Common myeloid progenitor, CD34-positive (primary cell): Measurements from ENCODE around the gene SAMD11.

Experiments
- CTCF ChIA-PET: fragments of 350-600 bp; sonication (Branson Sonifier 250); formaldehyde crosslinking; loops from one replicate; lab custom pipeline; 2021; ENCODE audit warnings: antibody characterized with exemption; lab: Charles Lee
- POLR2A ChIA-PET: fragments of 350-600 bp; sonication (Branson Sonifier 250); formaldehyde crosslinking; loops from one replicate; lab custom pipeline; 2021; ENCODE audit warnings: antibody characterized with exemption; lab: Charles Lee
- DNase-seq, 3 donors: peaks; one replicate each; pipeline versions ENCODE4 v3.0.0 to v3.0.0-alpha.2; 2013
- H3K27ac ChIP-seq, 2 experiments: 1 replicate in 1 of 2; 2 replicates in 1 of 2; pipeline ENCODE4 v1.7.0; 2013; ENCODE audit warnings: inconsistent platforms in 2 of 2, low read length in 2 of 2, mild to moderate bottlenecking in 2 of 2, low read depth in 1 of 2, moderate library complexity in 1 of 2; ENCODE audit not compliant: severe bottlenecking in 2 of 2, insufficient read depth in 1 of 2, poor library complexity in 1 of 2
- H3K27me3 ChIP-seq, 5 experiments: replicated peaks in 2 of 5; 1 replicate in 3 of 5; 2 replicates in 2 of 5; pipeline versions ENCODE4 v1.6.1 to v1.7.0; 2013; ENCODE audit warnings: low read length in 4 of 5, mild to moderate bottlenecking in 2 of 5, moderate library complexity in 2 of 5, inconsistent platforms in 1 of 5; ENCODE audit not compliant: insufficient read depth in 5 of 5, control insufficient read depth in 4 of 5
- H3K36me3 ChIP-seq, 4 experiments: 1 replicate in 2 of 4; 2 replicates in 2 of 4; pipeline versions ENCODE4 v1.6.1 to v1.7.0; 2013; ENCODE audit warnings: low read length in 3 of 4, control low read depth in 1 of 4, mild to moderate bottlenecking in 1 of 4; ENCODE audit not compliant: control insufficient read depth in 4 of 4, insufficient read depth in 4 of 4
- H3K4me1 ChIP-seq, 4 experiments: 1 replicate in 3 of 4; 2 replicates in 1 of 4; pipeline versions ENCODE4 v1.6.1 to v1.7.1; 2013; ENCODE audit warnings: low read length in 3 of 4, mild to moderate bottlenecking in 3 of 4, control low read depth in 1 of 4, inconsistent platforms in 1 of 4, moderate library complexity in 1 of 4; ENCODE audit not compliant: control insufficient read depth in 4 of 4, insufficient read depth in 4 of 4; ENCODE audit errors: control extremely low read depth in 1 of 4
- H3K4me3 ChIP-seq, 7 experiments: 1 replicate in 4 of 7; 2 replicates in 3 of 7; pipeline versions ENCODE4 v1.5.1 to v1.7.0; 2013; ENCODE audit warnings: mild to moderate bottlenecking in 7 of 7, low read length in 6 of 7, moderate library complexity in 6 of 7, inconsistent platforms in 2 of 7, low read depth in 2 of 7, control low read depth in 1 of 7; ENCODE audit not compliant: insufficient read depth in 4 of 7, control insufficient read depth in 1 of 7; ENCODE audit errors: extremely low read depth in 1 of 7
- H3K9me3 ChIP-seq, 5 experiments: 1 replicate in 4 of 5; 2 replicates in 1 of 5; pipeline versions ENCODE4 v1.6.1 to v1.7.1; 2013; ENCODE audit warnings: low read length in 4 of 5, mild to moderate bottlenecking in 2 of 5, inconsistent platforms in 1 of 5, low read depth in 1 of 5, moderate library complexity in 1 of 5; ENCODE audit not compliant: control insufficient read depth in 4 of 5, insufficient read depth in 2 of 5; ENCODE audit errors: control extremely low read depth in 1 of 5
- WGBS: methylation state at CpG from one replicate; pipeline ENCODE4 v1.1.5; 2013; ENCODE audit not compliant: insufficient coverage; 5-methylcytosine and 5-hydroxymethylcytosine counted together

The SAMD11 gene

GRCh38 chr1:904310-904950 is 19.3 kb upstream of the SAMD11 start:
- 2% methylated on average over 44 of the region's 91 CpGs for WGBS
- Histone ChIP-seq H3K4me1 (peaks cover 5 to 36% (median 25%) of the 10 kb centered on the region in 4 experiments), H3K36me3 (no peaks in the 10 kb centered on the region), H3K9me3 (no peaks in the 10 kb centered on the region), H3K27me3 (peaks cover 0 to 50% (median 10%) of the 10 kb centered on the region in 5 experiments), H3K4me3 (peak overlapping the region in 2 of 7 experiments; percentile 23 to 40), H3K27ac (no peak overlapping the region)
- DNase-seq = peak; percentile 72 to 87 (median 87)
- ChIA-PET POLR2A (interaction anchor here (1.0 kb wide), 1 partner anchor 19 kb away, joined by 3 read pairs; no protein-coding TSS in a partner anchor), CTCF (interaction anchor here (0.8 to 4.2 kb wide), 9 partner anchors 10 to 72 kb away, joined by 3 to 47 read pairs (median 9); partner anchors contain the start of gene SAMD11)

- POLR2A ChIA-PET = interaction anchor here (1.0 kb wide), 1 partner anchor 18 kb away, joined by 3 read pairs; no protein-coding TSS in a partner anchor
- 5% methylated on average over 36 of the region's 49 CpGs for WGBS
- CTCF ChIA-PET = interaction anchor here (0.8 to 4.2 kb wide), 12 partner anchors 10 to 71 kb away, joined by 3 to 47 read pairs (median 5); partner anchors contain the start of genes NOC2L and SAMD11
Observed at GRCh38 chr1:905071-905749, 18.5 kb upstream of the SAMD11 start.

GRCh38 chr1:905811-906599 is 17.7 kb upstream of the SAMD11 start:
- 77% methylated on average over 12 of the region's 13 CpGs for WGBS
- DNase-seq = no peak
- H3K4me3 ChIP-seq = peak overlapping the region in 1 of 7 experiments; percentile 48
- ChIA-PET POLR2A (interaction anchor here (0.7 kb wide), 1 partner anchor 469 kb away, joined by 4 read pairs; no protein-coding TSS in a partner anchor), CTCF (interaction anchor here (1.1 to 4.2 kb wide), 16 partner anchors 8 to 70 kb away, joined by 3 to 47 read pairs (median 5); partner anchors contain the start of genes NOC2L and SAMD11)
- no peaks in the 10 kb centered on the region for H3K36me3 ChIP-seq
- no peaks in the 10 kb centered on the region for H3K9me3 ChIP-seq
- H3K4me1 ChIP-seq = peaks cover 5 to 45% (median 33%) of the 10 kb centered on the region in 4 experiments
- H3K27ac ChIP-seq = no peak overlapping the region
- H3K27me3 ChIP-seq = peaks cover 0 to 37% (median 10%) of the 10 kb centered on the region in 5 experiments

More at GRCh38 chr1:905071-905749, 18.5 kb upstream of the SAMD11 start:
- Histone ChIP-seq H3K36me3 (no peaks in the 10 kb centered on the region), H3K4me1 (peaks cover 5 to 37% (median 26%) of the 10 kb centered on the region in 4 experiments), H3K27ac (no peak overlapping the region), H3K9me3 (no peaks in the 10 kb centered on the region), H3K4me3 (peak overlapping the region in 3 of 7 experiments; percentile 35 to 48 (median 46)), H3K27me3 (peaks cover 0 to 42% (median 10%) of the 10 kb centered on the region in 5 experiments)
- peak in 2 of 3 donors; percentile 58 to 59 for DNase-seq

DNA sequence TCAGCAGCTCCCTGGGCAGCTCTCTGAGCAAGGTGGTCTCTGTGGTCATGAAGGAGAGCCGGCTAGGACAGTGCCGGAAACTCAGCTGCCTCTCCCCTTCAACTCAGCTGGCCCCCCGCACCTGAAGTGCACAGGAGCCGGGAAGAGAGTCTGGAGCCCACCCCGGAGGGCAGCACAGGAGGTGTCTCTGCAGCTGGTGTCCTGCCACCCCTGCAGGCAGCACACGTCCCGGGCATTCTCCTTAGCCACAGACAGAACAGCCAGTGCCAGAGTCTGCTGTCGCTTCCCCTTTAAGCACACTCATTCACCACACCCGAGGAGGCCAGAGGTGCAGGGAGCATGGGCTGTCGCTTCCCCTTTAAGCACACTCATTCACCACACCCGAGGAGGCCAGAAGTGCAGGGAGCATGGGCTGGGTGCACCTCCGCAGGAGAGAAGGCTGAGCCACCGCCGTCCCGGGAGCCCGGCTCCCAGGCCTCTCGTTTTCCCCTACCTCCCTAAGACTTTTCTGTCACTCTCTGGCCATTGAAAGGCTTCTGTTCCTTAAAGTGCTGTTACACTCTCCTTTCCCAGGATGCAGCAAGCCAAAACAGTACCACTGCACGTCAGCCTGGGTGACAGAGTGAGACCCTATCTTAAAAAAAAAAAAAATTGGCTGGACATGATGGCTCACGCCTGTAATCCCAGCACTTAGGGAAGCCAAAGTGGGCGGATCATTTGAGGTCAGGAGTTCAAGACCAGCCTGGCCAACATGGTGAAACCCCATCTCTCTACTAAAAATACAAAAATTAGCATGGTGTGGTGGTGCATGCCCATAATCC is 16.9 kb upstream of the SAMD11 start:
- 11% methylated on average over 18 of the region's 20 CpGs for WGBS

DNA sequence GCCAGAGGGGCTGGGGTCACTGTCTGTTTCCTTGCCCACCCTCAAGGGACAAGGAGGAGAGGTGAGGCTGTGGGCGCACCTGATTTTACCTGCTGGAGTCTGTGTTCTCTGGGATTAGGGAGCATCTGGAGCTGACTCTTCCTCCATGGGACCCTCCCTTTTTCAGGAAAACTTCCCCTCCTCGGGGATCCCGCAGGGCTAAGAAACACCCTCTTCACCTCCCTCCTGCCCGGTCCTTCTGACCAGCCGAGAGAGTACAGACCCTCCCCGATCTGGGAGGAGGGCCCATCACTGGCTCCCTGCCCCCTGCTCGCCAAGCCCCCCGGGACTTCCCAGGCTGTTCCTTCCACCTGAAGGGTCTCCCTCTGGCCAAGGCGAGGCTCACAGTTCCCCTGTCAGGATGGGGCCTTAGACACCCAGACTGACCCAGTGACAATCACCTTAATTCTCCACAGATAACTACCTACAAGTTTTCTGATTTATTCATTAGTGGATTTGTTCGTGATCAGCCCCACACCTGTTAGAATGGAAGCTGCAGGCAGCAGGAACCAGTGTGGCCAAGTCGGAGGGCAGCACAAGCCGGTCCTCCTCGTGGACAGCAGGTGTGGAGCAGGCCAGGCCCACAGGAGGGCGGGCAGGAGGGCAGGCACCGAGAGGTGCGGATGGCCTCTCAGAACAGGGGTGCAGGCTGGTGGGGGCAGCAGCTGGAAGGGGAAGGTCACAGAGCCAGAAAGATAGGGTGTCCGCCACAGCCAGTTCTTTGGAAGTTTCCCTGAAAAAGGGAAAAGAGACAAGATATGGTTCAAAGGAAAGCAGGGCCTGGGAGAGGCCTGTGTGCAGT is 15.9 kb upstream of the SAMD11 start:
- CTCF ChIA-PET = interaction anchor here (0.6 to 2.2 kb wide), 2 partner anchors 10 to 12 kb away, joined by 3 to 7 read pairs; no protein-coding TSS in a partner anchor
- POLR2A ChIA-PET = no interaction called here
- 97% methylated on average over 16 of the region's 17 CpGs for WGBS
- DNase-seq = no peak
- Histone ChIP-seq H3K27me3 (peaks cover 0 to 23% (median 10%) of the 10 kb centered on the region in 5 experiments), H3K27ac (no peak overlapping the region), H3K9me3 (no peaks in the 10 kb centered on the region), H3K36me3 (no peaks in the 10 kb centered on the region), H3K4me3 (no peak overlapping the region), H3K4me1 (peaks cover 5 to 63% (median 52%) of the 10 kb centered on the region in 4 experiments)

More for the DNA sequence above, 16.9 kb upstream of the SAMD11 start:
- Histone ChIP-seq H3K36me3 (no peaks in the 10 kb centered on the region), H3K9me3 (no peaks in the 10 kb centered on the region), H3K4me1 (peaks cover 5 to 53% (median 41%) of the 10 kb centered on the region in 4 experiments), H3K27ac (no peak overlapping the region), H3K4me3 (peak overlapping the region in 2 of 7 experiments; percentile 19 to 34), H3K27me3 (peaks cover 0 to 29% (median 10%) of the 10 kb centered on the region in 5 experiments)
- POLR2A ChIA-PET = interaction anchor here (0.7 kb wide), 1 partner anchor 469 kb away, joined by 4 read pairs; no protein-coding TSS in a partner anchor
- peak; percentile 84 to 95 (median 89) for DNase-seq
- CTCF ChIA-PET = interaction anchor here (0.6 to 4.2 kb wide), 13 partner anchors 9 to 69 kb away, joined by 3 to 47 read pairs (median 5); partner anchors contain the start of genes NOC2L and SAMD11
